GM21526 (cell line): ENCODE data around the gene ASXL1.
"Not testable (repeated sequence)": the region's sequence is repeated elsewhere in the genome, so short reads cannot be mapped to it uniquely, and the experiment has no call there.

Experiments used
- ATAC-seq: cut with Tn5 transposase; IDR thresholded peaks from one replicate; pipeline ENCODE4 v1.9.1; 2021; ENCODE audit warnings: moderate library complexity; ENCODE audit not compliant: unreplicated experiment, low FRiP score

Gene ASXL1

GRCh38 chr20:32359633-32360332 is 1.7 kb downstream of the ASXL1 start:
- ATAC-seq = no peak

- no peak for ATAC-seq
Measured at GRCh38 chr20:32360333-32360634, 2.2 kb downstream of the ASXL1 start.

GRCh38 chr20:32362901-32363364 is 4.8 kb downstream of the ASXL1 start:
- no peak for ATAC-seq

- ATAC-seq = no peak
Measured at GRCh38 chr20:32363492-32363891, 5.4 kb downstream of the ASXL1 start.

- ATAC-seq = no peak
Measured at GRCh38 chr20:32364554-32365208, 6.5 kb downstream of the ASXL1 start.

GRCh38 chr20:32365564-32365963 is 7.4 kb downstream of the ASXL1 start:
- ATAC-seq = no peak

- no peak for ATAC-seq
Measured at GRCh38 chr20:32366380-32366779, 8.2 kb downstream of the ASXL1 start.

- no peak for ATAC-seq
Measured at GRCh38 chr20:32368323-32368722, 10.2 kb downstream of the ASXL1 start.

- peak; percentile 44 for ATAC-seq
Measured at GRCh38 chr20:32368925-32369324, 10.8 kb downstream of the ASXL1 start.

- no peak for ATAC-seq
Measured at GRCh38 chr20:32370897-32371296, 12.8 kb downstream of the ASXL1 start.

GRCh38 chr20:32378461-32378860 is 20.3 kb downstream of the ASXL1 start:
- no peak for ATAC-seq

GRCh38 chr20:32380037-32380436 is 21.9 kb downstream of the ASXL1 start:
- ATAC-seq = not testable (repeated sequence)

GRCh38 chr20:32380745-32381144 is 22.6 kb downstream of the ASXL1 start:
- no peak for ATAC-seq

GRCh38 chr20:32382102-32382950 is 24.2 kb downstream of the ASXL1 start:
- no peak for ATAC-seq

GRCh38 chr20:32383441-32383840 is 25.3 kb downstream of the ASXL1 start:
- ATAC-seq = not testable (repeated sequence)

- ATAC-seq = no peak
Measured at GRCh38 chr20:32385541-32385940, 27.4 kb downstream of the ASXL1 start.

- no peak for ATAC-seq
Measured at GRCh38 chr20:32386091-32386490, 28.0 kb downstream of the ASXL1 start.

- no peak for ATAC-seq
Measured at GRCh38 chr20:32387252-32387651, 29.1 kb downstream of the ASXL1 start.

- ATAC-seq = no peak
Measured at GRCh38 chr20:32391003-32391402, 32.9 kb downstream of the ASXL1 start.

GRCh38 chr20:32395066-32395465 is 36.9 kb downstream of the ASXL1 start:
- no peak for ATAC-seq

GRCh38 chr20:32396646-32397160 is 38.6 kb downstream of the ASXL1 start:
- ATAC-seq = no peak
